Fibroblast of pulmonary artery (primary cell): ENCODE measurements around the gene CHN2.

ENCODE experiments used
- DNase-seq: peaks from one replicate; pipeline ENCODE4 v3.0.0-alpha.2; 2010; ENCODE audit warnings: low read depth
- H3K4me3 ChIP-seq: replicated peaks from 2 replicates; pipeline ENCODE4 v1.5.1; 2011; ENCODE audit warnings: low read depth, mild to moderate bottlenecking, control low read depth, low read length, moderate library complexity
- CTCF ChIP-seq: IDR thresholded peaks from 2 replicates; pipeline ENCODE4 v1.5.1; 2011; ENCODE audit warnings: mild to moderate bottlenecking, control low read depth, low read length, inconsistent platforms; ENCODE audit errors: missing control alignments

The CHN2 gene

DNA sequence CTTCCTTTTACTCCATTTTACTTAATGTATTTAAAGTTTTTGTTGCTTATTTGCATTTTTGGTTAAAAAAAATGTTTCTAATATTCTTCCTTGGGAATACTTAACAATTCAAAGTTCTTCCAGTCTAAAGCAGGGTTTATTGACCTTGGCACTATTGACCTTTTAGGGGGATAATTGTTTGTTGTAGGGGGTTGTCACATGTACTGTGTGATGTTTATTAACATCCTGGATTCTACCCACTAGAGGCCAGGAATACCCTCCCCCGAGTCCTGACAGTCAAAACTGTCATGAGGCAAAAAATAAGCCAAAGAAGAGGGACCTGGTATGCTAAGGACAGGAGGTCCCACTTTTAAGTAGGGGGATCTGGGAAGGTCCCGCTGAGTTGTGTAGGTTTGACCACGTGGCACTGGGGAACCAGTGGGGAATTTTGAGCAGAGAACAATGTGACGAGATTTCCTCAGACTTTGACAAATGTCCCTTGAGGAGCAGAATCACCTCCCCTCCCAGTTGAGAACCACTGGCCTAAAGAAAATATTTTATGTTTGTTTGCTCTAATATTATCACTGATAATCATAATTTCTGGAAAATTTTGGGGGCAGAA lies 190.7 kb downstream of the CHN2 start:
- H3K4me3 ChIP-seq = no peak overlapping the region
- no peak for DNase-seq
- no peak for TF ChIP-seq CTCF

DNA sequence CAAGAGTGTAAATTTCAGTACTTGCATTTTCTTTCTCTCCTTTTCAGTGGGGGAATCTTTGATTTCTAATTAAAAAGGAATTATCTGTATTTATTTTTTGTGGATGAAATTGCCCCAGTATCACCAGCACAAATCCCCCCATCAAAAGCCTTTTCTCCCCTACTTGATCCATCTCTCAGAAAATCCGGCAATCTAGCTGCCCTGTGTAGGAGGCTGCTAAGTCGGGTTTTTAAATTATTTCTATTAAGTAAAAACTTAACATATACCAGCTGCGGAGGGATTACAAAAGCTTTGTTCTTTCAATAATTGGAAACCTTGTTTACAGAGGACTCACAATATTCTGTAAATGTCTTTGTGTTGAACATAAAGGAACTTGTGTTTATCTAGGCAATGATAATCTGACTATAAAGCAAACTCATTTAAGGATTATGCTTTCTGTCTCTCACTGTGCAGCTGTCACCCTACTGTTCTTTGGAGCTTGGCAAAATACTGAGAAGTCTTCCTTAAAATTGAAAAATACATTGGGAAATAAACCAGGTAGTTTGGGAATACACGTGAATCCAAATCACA lies 191.7 kb downstream of the CHN2 start:
- no peak for DNase-seq
- TF ChIP-seq CTCF = no peak
- no peak overlapping the region for H3K4me3 ChIP-seq

- TF ChIP-seq CTCF = no peak
- H3K4me3 ChIP-seq = no peak overlapping the region
- no peak for DNase-seq
Measured at GRCh38 chr7:29391262-29391661, 196.7 kb downstream of the CHN2 start.

DNA sequence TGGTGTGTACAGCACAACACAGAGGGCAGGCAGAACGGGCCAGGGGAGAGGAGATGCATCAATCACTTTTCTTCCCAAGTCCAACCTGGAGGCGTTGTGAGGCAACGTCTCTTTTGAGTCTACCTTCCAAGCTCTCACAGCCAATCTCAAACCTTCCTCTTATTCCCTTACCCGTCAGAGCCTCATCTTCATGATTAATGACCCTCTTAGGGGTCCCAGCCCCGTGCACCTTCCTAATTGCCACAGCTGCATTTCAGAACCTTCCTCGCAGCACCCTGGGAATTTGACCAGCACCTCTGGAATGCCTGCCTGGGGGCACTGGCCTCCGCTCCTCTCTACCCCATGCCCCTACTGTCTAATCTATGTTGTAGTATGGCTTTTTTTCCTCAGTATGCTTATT lies 199.7 kb downstream of the CHN2 start:
- TF ChIP-seq CTCF = no peak
- no peak overlapping the region for H3K4me3 ChIP-seq
- no peak for DNase-seq

DNA sequence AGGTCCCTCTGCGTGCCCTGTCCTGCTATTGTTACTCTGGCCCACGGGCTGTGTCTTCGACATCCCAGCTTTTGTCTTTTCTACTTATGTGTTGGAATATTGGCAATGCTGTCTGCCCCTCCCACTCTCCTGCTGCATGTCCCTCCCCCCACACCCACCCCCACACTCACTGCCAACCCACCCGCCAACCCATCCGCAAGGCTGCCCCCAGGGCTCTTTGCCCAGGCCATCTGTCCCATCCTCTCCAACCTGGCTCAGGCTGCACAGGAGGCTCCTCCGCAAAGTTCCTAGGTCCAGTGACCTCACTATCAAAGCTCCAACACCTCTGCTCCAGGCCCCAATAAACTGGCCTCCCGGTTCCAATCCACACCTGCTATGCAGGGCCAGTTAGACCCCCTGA lies 202.0 kb downstream of the CHN2 start:
- TF ChIP-seq CTCF = no peak
- H3K4me3 ChIP-seq = no peak overlapping the region
- DNase-seq = no peak

- DNase-seq = no peak
- TF ChIP-seq CTCF = no peak
- no peak overlapping the region for H3K4me3 ChIP-seq
Measured at GRCh38 chr7:29397398-29397797, 202.8 kb downstream of the CHN2 start.

DNA sequence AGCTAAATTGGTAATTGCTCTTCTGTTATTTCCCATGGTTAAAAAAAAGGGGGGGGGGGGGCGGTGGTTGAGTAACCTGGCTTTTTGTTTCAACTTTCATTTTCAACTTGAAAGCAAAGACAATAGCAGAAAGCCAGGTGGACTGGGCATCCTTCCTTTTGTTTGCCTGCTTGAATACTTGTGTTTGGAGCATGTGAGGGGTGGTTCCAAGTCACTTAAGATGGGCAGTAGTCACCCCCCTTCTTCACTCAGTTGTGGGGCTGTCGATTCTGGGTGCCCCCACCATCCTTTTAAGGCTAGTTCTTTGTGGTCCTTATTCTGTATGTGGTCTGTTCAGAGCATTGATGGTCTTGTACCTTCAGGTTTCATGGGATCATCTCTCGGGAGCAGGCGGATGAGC lies 203.4 kb downstream of the CHN2 start:
- H3K4me3 ChIP-seq = no peak overlapping the region

More for the DNA sequence above, 203.4 kb downstream of the CHN2 start:
- no peak for DNase-seq
- no peak for TF ChIP-seq CTCF
